Neural cell (in vitro differentiated cells): ENCODE measurements around the gene COL4A2. TPM values are rescaled to one million over a fixed set of nuclear protein-coding genes. Genes with fewer than 3 reads are reported as not detected.

Experiments
- H2AFZ ChIP-seq: fragments of 200-600, 300-800 bp; sonication (generic), shearing (Covaris generic); 2 replicates; pipeline ENCODE4 v1.6.0; 2014; ENCODE audit warnings: low read depth, mild to moderate bottlenecking, antibody characterized with exemption, low read length, moderate library complexity
- H3F3A ChIP-seq: fragments of 200-600 bp; shearing (Covaris generic); 2 replicates; pipeline ENCODE4 v1.6.1; 2016; ENCODE audit warnings: mild to moderate bottlenecking, moderate library complexity, mixed read lengths, antibody characterized with exemption, low read length; ENCODE audit not compliant: insufficient read depth, poor library complexity, severe bottlenecking
- H3K27ac ChIP-seq: fragments of 200-600, 300-800 bp; sonication (generic), shearing (Covaris generic); 2 replicates; pipeline ENCODE4 v1.5.1; 2014; ENCODE audit warnings: mild to moderate bottlenecking, low read length, moderate library complexity
- H3K27me3 ChIP-seq: fragments of 300-800, 200-600 bp; sonication (generic), shearing (Covaris generic); 2 replicates; pipeline ENCODE4 v1.6.0; 2014; ENCODE audit warnings: mild to moderate bottlenecking, low read depth, low read length, moderate library complexity; ENCODE audit not compliant: insufficient read depth
- H3K36me3 ChIP-seq: fragments of 300-800, 200-600 bp; sonication (generic), shearing (Covaris generic); 2 replicates; pipeline ENCODE4 v1.5.1; 2014; ENCODE audit warnings: mild to moderate bottlenecking, antibody characterized with exemption, low read length, moderate library complexity; ENCODE audit not compliant: insufficient read depth
- H3K4me2 ChIP-seq: fragments of 300-800, 200-600 bp; sonication (generic), shearing (Covaris generic); 2 replicates; pipeline ENCODE4 v1.6.0; 2014; ENCODE audit warnings: mild to moderate bottlenecking, low read length
- H3K4me3 ChIP-seq: fragments of 300-800, 200-600 bp; sonication (generic), shearing (Covaris generic); 2 replicates; pipeline ENCODE4 v1.5.1; 2014; ENCODE audit warnings: mild to moderate bottlenecking, low read length, moderate library complexity
- H3K79me2 ChIP-seq: fragments of 200-600 bp; shearing (Covaris generic); replicated peaks from 2 replicates; pipeline ENCODE4 v1.6.0; 2014; ENCODE audit warnings: mild to moderate bottlenecking, low read length, moderate library complexity; ENCODE audit not compliant: insufficient read depth
- H3K9ac ChIP-seq: fragments of 300-800, 200-600 bp; sonication (generic), shearing (Covaris generic); 2 replicates; pipeline ENCODE4 v1.6.1; 2016; ENCODE audit warnings: mild to moderate bottlenecking, low read length, mixed read lengths
- H3K9me2 ChIP-seq: fragments of 200-600 bp; shearing (Covaris generic); 2 replicates; pipeline ENCODE4 v1.6.1; 2016; ENCODE audit warnings: mild to moderate bottlenecking, low read length, mixed read lengths; ENCODE audit not compliant: insufficient read depth
- H3K9me3 ChIP-seq: fragments of 200-600, 300-800 bp; sonication (generic), shearing (Covaris generic); 2 replicates; pipeline ENCODE4 v1.6.1; 2016; ENCODE audit warnings: mild to moderate bottlenecking, mixed run types, low read length, moderate library complexity, mixed read lengths
- H4K20me1 ChIP-seq: fragments of 200-600 bp; shearing (Covaris generic); 2 replicates; pipeline ENCODE4 v1.6.1; 2016; ENCODE audit warnings: mild to moderate bottlenecking, mixed run types; ENCODE audit not compliant: insufficient read depth
- EP300 ChIP-seq: fragments of 450-650 bp; conservative IDR thresholded peaks from 2 replicates; pipeline ENCODE4 v1.6.1; 2014; ENCODE audit warnings: antibody characterized with exemption, mild to moderate bottlenecking, moderate library complexity; ENCODE audit not compliant: poor library complexity, severe bottlenecking
- EZH2 ChIP-seq: fragments of 200-600, 300-800 bp; shearing (Covaris generic), sonication (generic); IDR thresholded peaks from 2 replicates; pipeline ENCODE4 v1.6.1; 2014; ENCODE audit warnings: antibody characterized with exemption, low read length, borderline replicate concordance, mild to moderate bottlenecking; ENCODE audit not compliant: insufficient read depth, poor library complexity, severe bottlenecking
- MXI1 ChIP-seq: fragments of 450-650 bp; conservative IDR thresholded peaks from 2 replicates; pipeline ENCODE4 v1.6.1; 2014; ENCODE audit warnings: antibody characterized with exemption, mild to moderate bottlenecking; ENCODE audit not compliant: poor library complexity, severe bottlenecking
- POLR2AphosphoS5 ChIP-seq: IDR thresholded peaks from 2 replicates; pipeline ENCODE4 v1.6.1; 2012
- RAD21 ChIP-seq: fragments of 450-650 bp; conservative IDR thresholded peaks from 2 replicates; pipeline ENCODE4 v1.6.1; 2014; ENCODE audit warnings: antibody characterized with exemption, mild to moderate bottlenecking, moderate library complexity
- SMC3 ChIP-seq: fragments of 450-650 bp; conservative IDR thresholded peaks from 2 replicates; pipeline ENCODE4 v1.6.1; 2014; ENCODE audit warnings: antibody characterized with exemption, mild to moderate bottlenecking, moderate library complexity; ENCODE audit not compliant: poor library complexity
- TAF1 ChIP-seq: IDR thresholded peaks from 2 replicates; pipeline ENCODE4 v1.6.1; 2012; ENCODE audit warnings: low read depth
- polyA plus RNA-seq: library from polyadenylated mRNA; depleted of rRNA; stranded (reverse); fragments of >200 nt; gene quantifications from 2 replicates; pipeline ENCODE4 v1.2.3, GENCODE V29; 2014
- TF ChIP-seq, protein P1 (sequence below): fragments of 450-650 bp; IDR thresholded peaks from 2 replicates; pipeline ENCODE4 v1.5.1; 2014; ENCODE audit warnings: antibody characterized with exemption, mild to moderate bottlenecking, moderate library complexity; ENCODE audit not compliant: poor library complexity, severe bottlenecking
- TF ChIP-seq, protein P2 (sequence below): IDR thresholded peaks from 2 replicates; pipeline ENCODE4 v1.6.1; 2012; ENCODE audit warnings: borderline replicate concordance

Gene COL4A2
- polyA plus RNA-seq, 1 donor from 2014 or later: 30.8 TPM

DNA sequence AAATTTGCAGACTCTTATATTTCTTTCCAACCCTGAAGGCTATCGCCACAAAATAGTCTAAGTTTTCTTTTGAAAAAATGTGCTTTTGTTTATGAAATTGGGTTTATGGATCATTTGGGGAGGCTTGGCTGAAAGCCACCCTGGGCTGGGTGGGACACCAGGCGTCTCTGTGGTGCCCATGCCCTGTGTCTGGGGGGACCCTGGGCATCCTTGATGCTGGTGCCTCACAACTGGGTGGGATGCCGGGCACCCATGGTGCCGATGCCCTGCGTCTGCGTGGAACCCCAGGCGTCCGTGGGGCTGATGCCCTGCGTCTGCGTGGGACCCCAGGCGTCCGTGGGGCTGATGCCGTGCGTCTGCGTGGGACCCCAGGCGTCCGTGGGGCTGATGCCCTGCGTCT is 149.5 kb downstream of the COL4A2 start:
- H4K20me1 ChIP-seq: no peaks in the 10 kb centered on the region
- no peaks in the 10 kb centered on the region for H3K27me3 ChIP-seq
- H3K4me3 ChIP-seq: no peak overlapping the region
- no peaks in the 10 kb centered on the region for H3K9me2 ChIP-seq
- TF ChIP-seq SMC3 (no peak), EZH2 (no peak), TAF1 (no peak), POLR2AphosphoS5 (no peak), RAD21 (no peak), MXI1 (no peak), EP300 (no peak)
- TF ChIP-seq, protein P1, sequence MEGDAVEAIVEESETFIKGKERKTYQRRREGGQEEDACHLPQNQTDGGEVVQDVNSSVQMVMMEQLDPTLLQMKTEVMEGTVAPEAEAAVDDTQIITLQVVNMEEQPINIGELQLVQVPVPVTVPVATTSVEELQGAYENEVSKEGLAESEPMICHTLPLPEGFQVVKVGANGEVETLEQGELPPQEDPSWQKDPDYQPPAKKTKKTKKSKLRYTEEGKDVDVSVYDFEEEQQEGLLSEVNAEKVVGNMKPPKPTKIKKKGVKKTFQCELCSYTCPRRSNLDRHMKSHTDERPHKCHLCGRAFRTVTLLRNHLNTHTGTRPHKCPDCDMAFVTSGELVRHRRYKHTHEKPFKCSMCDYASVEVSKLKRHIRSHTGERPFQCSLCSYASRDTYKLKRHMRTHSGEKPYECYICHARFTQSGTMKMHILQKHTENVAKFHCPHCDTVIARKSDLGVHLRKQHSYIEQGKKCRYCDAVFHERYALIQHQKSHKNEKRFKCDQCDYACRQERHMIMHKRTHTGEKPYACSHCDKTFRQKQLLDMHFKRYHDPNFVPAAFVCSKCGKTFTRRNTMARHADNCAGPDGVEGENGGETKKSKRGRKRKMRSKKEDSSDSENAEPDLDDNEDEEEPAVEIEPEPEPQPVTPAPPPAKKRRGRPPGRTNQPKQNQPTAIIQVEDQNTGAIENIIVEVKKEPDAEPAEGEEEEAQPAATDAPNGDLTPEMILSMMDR: no peak
- TF ChIP-seq, protein P2, sequence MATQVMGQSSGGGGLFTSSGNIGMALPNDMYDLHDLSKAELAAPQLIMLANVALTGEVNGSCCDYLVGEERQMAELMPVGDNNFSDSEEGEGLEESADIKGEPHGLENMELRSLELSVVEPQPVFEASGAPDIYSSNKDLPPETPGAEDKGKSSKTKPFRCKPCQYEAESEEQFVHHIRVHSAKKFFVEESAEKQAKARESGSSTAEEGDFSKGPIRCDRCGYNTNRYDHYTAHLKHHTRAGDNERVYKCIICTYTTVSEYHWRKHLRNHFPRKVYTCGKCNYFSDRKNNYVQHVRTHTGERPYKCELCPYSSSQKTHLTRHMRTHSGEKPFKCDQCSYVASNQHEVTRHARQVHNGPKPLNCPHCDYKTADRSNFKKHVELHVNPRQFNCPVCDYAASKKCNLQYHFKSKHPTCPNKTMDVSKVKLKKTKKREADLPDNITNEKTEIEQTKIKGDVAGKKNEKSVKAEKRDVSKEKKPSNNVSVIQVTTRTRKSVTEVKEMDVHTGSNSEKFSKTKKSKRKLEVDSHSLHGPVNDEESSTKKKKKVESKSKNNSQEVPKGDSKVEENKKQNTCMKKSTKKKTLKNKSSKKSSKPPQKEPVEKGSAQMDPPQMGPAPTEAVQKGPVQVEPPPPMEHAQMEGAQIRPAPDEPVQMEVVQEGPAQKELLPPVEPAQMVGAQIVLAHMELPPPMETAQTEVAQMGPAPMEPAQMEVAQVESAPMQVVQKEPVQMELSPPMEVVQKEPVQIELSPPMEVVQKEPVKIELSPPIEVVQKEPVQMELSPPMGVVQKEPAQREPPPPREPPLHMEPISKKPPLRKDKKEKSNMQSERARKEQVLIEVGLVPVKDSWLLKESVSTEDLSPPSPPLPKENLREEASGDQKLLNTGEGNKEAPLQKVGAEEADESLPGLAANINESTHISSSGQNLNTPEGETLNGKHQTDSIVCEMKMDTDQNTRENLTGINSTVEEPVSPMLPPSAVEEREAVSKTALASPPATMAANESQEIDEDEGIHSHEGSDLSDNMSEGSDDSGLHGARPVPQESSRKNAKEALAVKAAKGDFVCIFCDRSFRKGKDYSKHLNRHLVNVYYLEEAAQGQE: no peak
- H3K79me2 ChIP-seq: no peaks in the 10 kb centered on the region
- no peak overlapping the region for H3K4me2 ChIP-seq
- no peak overlapping the region for H3K9ac ChIP-seq
- no peaks in the 10 kb centered on the region for H3K9me3 ChIP-seq
- no peaks in the 10 kb centered on the region for H3F3A ChIP-seq
- H3K36me3 ChIP-seq: no peaks in the 10 kb centered on the region
- H3K27ac ChIP-seq: no peak overlapping the region
- no peak overlapping the region for H2AFZ ChIP-seq

DNA sequence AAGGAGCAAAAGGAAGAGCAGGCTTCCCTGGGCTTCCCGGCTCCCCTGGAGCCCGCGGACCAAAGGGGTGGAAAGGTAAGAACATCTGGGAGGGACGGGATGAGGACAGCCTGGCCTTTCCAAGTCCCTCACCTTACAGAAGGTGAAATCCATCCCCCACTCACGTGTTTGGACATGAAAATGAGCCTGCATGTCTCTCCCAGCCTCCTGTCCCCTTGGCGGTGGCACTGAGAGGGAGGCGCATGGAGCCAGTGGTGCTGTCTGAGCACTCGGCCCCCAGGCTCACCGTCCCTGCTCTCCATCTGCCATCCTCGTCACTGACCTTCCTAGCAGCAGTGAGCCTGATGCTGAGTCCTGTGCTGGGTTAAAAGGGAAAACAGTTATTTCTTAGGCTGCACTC is 150.3 kb downstream of the COL4A2 start:
- TF ChIP-seq SMC3 (no peak), RAD21 (no peak), MXI1 (no peak), TAF1 (no peak), EZH2 (no peak), EP300 (no peak), POLR2AphosphoS5 (no peak)
- TF ChIP-seq, protein P2: no peak
- TF ChIP-seq, protein P1: no peak
- Histone ChIP-seq H3K9me3 (no peaks in the 10 kb centered on the region), H3K4me3 (no peak overlapping the region), H3K36me3 (no peaks in the 10 kb centered on the region), H3F3A (no peaks in the 10 kb centered on the region), H4K20me1 (no peaks in the 10 kb centered on the region), H3K27me3 (no peaks in the 10 kb centered on the region), H3K4me2 (no peak overlapping the region), H2AFZ (no peak overlapping the region), H3K9me2 (no peaks in the 10 kb centered on the region), H3K27ac (no peak overlapping the region), H3K9ac (no peak overlapping the region), H3K79me2 (no peaks in the 10 kb centered on the region)
